GM21447 (cell line): ENCODE data around the gene MYO15A.

ENCODE experiments used
- ATAC-seq: cut with Tn5 transposase; IDR thresholded peaks from one replicate; pipeline ENCODE4 v1.9.1; 2021; ENCODE audit not compliant: unreplicated experiment

Gene MYO15A

DNA sequence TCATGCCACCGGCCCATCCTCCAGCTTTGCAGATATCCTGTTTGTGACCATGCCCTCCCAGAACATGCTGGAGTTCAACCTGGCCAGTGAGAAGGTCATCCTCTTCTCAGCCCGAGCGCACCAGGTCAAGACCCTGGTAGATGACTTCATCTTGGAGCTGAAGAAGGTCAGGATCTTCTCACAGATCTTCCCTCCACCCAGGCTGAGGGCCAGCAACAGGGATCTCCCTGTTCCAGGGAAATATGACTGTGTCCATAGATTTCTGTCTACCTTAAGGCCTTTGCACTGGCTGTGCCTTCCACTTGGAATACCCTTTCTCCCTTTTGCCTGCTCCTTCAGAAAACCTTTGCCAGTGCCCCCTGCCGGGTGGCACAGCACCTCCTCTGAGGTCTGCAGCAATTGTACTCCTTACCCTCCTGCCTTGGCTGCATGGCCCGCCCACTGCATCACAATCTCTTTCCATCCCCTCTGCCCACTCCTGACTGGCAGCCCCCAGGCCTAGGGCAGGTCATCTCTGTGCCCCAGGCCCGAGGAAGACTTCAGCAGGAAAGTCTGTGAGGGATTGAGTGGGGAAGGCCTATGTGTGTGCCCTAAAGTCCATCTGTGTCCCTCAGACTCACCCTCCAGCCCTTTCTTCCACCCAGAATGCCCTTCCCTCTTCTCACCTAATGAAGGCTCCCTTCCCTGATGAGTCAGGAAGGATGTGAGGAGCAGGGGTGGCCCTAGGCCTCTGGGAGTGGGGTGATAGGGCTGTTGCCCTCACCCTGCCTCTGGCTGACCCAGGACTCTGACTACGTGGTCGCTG lies 47.8 kb downstream of the MYO15A start:
- no peak for ATAC-seq

DNA sequence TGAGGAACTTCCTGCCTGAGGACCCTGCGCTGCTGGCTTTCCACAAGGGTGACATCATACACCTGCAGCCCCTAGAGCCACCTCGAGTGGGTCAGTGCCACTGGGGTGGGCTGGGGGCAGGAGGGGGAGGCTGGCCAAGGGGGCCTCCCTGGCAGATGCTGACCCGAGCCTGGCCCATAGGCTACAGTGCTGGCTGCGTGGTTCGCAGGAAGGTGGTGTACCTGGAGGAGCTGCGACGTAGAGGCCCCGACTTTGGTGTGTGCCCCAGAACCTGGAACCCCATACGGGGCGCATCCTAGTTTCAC lies 48.4 kb downstream of the MYO15A start:
- ATAC-seq = no peak

GRCh38 chr17:18157354-18157985 lies 48.9 kb downstream of the MYO15A start:
- no peak for ATAC-seq

- ATAC-seq = peak; percentile 42
These were observed 49.6 kb downstream of the MYO15A start for GRCh38 chr17:18158022-18158600.

- ATAC-seq = no peak
These were observed 51.1 kb downstream of the MYO15A start for GRCh38 chr17:18159551-18160120.

- no peak for ATAC-seq
These were observed 51.7 kb downstream of the MYO15A start for GRCh38 chr17:18160128-18160856.

- peak; percentile 44 for ATAC-seq
These were observed 52.9 kb downstream of the MYO15A start for GRCh38 chr17:18161207-18162145.

DNA sequence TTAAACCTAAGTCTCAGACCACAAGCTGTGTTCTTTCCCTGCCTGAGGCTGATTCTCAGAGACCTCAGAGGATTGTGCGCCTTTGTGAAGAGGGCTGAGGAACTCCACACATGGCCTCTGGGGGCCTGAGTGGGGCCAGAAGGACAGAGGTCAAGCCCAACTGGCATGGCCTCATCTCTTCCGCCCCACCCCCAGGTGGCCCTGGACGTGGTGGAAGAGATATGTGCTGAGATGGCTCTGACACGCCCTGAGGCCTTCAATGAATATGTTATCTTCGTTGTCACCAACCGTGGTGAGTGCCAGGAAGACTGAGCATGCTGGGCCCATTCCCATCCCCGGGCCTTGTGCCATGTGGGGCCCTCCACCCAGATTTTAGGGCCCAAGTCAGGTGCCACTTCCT lies 55.0 kb downstream of the MYO15A start:
- no peak for ATAC-seq

GRCh38 chr17:18166894-18167293 lies 58.3 kb downstream of the MYO15A start:
- no peak for ATAC-seq

GRCh38 chr17:18167421-18167820 lies 58.9 kb downstream of the MYO15A start:
- no peak for ATAC-seq

- no peak for ATAC-seq
These were observed 64.1 kb downstream of the MYO15A start for GRCh38 chr17:18172531-18173278.

- ATAC-seq = no peak
These were observed 65.2 kb downstream of the MYO15A start for GRCh38 chr17:18173740-18174139.

DNA sequence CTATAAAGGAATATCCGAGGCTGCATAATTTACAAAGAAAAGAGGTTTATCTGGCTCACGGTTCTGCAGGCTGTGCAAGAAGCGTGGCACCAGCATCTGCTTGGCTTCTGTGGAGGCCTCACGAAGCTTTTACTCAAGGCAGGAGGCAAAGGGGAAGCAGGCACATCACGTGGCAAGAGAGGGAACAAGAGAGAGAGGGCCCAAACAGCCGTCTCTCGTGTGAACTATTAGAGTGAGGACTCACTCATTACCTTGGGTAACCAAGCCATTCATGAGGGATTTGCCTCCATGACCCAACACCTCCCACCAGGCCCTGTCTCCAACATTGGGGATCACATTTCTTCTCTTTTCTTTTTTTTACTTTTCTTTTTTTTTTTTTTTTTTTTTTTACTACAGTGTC lies 67.6 kb downstream of the MYO15A start:
- no peak for ATAC-seq

DNA sequence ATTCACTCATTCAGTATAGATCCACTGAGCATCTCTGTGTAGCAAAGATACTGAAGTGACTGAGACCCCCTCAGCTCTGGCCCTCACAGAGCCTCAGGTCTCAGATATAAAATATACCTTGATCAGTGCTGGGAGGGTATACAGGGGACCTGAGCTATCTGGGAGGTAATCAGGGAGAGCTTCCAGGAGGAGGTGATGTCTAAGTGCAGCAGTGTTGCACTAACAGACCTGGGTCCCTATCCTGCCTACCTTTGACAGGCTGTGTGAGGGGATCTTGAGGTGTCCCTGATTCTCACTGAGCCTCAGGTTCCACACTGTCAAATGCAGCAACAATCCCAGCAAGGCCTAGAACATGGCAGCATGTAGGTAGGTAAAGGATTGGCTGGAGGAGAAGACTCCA lies 68.6 kb downstream of the MYO15A start:
- ATAC-seq = no peak

- ATAC-seq = no peak
These were observed 69.2 kb downstream of the MYO15A start for GRCh38 chr17:18177722-18178121.

DNA sequence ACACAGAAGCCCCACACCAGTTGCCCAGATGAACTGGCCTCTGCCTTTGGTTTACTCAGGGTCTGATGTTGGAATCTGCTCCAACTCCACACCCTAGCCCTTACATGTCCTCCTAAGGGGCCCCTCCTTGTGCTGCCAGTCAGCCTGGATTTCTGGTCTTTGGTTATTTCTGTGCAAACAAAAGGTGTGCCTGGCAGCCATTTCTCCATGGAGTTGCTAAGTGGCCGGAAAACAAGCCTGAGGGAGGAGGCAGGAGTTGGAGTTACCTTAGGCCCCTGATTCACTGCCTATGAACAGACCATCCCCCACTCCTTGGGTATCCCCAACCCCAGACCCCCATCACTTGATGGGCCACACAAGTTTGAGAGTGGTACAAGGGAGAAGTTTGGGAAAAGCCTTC lies 70.6 kb downstream of the MYO15A start:
- no peak for ATAC-seq

- no peak for ATAC-seq
These were observed 71.2 kb downstream of the MYO15A start for GRCh38 chr17:18179804-18180203.

- ATAC-seq = no peak
These were observed 72.8 kb downstream of the MYO15A start for GRCh38 chr17:18181358-18181757.

GRCh38 chr17:18182110-18182977 lies 73.8 kb downstream of the MYO15A start:
- ATAC-seq = no peak
